Embryonic facial prominence (tissue), 1 donor: ENCODE measurements around the gene VAC14.
A peak's percentile ranks its signal among the peaks of the same experiment; 100 is the strongest.

Experiments used
- DNase-seq: peaks from one replicate; pipeline ENCODE4 v3.0.0-alpha.2; 2016; ENCODE audit errors: extremely low spot score

VAC14 gene

DNA sequence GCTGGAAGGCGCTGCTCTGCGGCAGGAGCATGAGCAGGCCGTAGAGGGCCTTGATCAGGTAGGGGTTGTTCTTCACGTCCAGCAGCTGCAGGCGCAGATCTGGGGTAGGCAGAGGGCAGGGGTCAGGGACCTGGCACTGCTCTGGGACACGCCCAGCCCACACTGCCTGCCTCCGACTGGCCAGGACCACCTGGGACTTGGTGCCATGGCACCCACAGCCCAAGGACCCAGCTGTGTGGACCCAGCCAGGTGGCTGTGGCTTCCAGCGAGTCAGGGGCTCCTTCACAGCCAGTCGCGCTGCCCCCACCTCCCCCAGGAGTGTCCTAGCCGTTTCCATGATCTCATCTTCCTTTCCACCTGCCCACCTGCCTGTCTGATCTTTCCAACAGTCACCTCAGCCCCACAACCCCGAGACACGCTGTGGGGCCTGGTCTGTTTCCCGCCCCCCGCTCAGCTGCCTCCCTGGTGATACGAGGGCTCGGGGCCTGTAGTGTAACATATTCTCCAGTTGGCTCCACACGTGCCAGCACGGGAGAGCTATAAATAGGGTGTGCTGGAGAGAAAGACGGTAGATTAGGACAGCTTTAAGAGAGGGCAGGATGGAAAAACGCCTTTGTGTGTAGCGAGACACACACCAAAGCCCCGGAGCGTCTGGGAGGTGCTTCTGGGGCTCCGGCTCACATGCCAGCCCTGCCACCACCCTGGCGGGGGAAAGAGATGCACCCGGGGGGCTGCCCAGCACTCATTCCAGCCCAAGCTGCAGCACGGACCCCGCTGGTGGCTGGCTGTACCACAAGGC, 107.9 kb downstream of the VAC14 start:
- no peak for DNase-seq

GRCh38 chr16:70692130-70692872, 108.7 kb downstream of the VAC14 start:
- DNase-seq = no peak

DNA sequence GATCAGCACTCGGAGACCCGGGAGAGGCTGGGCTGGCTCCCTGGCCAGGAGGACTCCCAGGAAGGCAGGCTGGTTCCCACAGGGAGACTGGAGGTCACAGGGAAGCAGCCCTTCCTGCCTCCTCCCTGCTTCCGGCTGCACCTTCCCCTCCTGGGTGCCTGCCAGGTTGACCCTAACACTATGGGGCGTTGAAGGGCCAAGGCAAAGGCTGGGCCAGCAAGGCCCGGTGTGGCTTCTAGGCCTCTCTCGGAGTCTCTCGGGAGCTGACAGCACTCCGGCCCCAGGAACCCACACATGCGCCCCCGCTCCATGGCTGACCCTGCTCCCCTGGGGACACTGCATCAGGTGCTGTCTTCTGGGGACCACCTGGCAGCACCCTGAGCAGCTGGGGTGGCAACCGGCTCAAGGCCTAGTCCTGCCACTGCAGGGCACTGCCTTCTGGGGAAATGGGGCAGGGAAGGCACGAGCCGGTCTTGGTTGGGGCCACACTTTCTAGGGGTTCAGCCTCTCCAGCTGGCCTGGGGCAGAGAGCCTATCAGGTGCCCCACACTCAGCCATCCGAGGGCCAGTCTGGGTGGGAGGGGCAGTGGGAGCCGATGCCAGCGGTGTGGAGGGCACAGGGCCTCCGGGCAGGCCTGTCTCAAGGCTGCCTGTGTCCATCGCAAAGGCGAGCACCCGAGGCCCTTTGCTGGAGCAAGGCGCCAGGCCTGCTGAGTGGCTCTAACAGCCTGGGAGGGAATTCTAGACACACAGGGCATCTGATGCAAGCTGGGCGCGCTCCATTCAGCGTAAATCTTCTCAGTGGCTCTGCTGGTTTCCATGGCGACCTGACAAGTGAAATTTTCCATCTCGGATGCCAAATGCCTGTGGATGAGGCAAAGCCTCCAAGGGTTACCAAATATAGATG, 109.5 kb downstream of the VAC14 start:
- DNase-seq = peak; percentile 91

GRCh38 chr16:70689970-70690891, 110.7 kb downstream of the VAC14 start:
- no peak for DNase-seq

DNA sequence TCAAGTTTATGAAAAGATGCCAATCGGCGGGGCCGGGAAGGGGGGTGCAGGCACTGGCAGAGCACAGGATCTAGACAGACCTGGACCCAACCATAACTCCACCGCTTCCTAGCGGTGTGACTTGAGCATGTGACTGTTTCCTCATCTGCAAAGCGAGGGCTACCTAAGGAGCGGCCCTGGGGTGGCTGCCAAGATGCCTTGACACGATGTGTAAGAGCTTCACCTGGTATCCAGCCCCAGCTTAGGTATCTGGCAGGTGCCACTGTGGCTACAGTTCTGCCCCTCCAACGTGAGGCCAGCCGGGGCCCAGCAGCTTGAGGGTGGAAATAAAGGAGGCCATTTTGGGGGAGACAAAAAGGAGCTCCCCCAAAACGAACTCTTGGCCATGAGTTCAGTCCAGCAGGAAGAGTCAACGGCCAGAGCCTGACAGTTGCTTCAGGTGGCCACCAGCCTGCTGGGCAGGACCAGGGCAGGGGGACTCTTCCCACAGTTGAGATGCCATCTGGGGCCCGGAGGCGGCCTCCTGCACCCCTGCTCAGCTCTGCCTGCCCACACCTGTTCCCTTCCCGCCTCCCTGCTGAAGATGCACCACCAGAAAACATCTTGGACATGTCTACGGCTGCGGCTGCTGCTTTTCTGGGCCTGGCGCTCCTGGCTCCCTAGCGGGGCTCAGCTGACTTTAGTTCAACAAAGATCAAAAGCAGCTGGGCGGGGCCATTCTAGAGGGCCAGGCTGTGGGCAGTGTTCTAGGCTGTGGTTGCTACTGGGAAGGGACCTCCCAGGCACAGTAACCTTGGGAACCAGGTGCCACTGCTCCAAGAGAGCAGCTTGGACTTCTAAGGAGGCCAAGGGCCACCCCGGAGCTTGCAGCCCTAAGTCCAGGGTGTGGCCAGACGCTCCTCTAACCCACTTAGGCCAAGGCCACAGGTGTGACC, 111.7 kb downstream of the VAC14 start:
- DNase-seq = no peak

DNA sequence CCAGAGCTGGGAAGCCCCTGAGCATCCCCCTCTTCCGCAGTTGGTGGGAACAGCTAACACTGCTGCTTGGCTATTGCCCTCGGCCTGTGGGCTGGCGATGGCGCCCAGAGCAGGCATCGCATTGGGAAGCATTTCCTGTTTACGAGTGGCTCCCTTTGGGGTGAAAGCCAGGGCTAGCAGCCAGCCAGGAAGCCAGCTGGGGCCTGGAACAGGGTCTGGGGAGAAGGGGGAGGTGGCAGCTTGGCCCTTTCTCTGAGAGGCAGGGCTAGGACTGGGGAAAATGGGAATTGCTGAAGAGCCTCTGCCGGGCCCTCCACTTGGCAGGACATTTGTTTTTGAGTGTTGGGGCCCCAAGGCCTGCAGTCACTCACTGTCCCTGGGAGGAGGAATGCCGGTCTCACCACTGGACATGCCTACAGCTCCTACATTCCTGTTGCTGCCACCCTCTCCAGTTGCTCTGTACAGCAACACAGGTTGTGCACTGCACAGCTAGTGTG, 112.7 kb downstream of the VAC14 start:
- no peak for DNase-seq

GRCh38 chr16:70687671-70688245, 113.2 kb downstream of the VAC14 start:
- no peak for DNase-seq

DNA sequence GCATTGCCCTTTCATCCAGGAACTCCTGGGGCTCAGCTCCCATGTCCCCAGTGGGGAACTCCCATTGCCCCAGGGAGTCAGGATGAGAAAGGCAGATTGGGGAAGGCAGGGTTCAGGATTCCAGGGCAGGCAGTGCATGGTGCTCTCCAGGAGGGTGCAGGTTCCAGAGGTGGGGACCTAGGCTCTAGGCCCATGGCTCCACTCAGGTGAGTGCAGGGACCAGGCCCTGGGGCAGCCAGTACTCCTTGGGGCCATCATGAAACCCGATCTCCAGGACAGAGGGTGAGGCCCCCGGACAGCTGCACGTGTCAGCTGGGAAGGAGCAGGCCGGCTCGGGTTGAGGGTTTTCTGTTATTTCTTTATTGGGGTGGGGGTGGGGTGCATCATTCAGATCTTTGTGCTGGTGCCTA, 113.9 kb downstream of the VAC14 start:
- no peak for DNase-seq

DNA sequence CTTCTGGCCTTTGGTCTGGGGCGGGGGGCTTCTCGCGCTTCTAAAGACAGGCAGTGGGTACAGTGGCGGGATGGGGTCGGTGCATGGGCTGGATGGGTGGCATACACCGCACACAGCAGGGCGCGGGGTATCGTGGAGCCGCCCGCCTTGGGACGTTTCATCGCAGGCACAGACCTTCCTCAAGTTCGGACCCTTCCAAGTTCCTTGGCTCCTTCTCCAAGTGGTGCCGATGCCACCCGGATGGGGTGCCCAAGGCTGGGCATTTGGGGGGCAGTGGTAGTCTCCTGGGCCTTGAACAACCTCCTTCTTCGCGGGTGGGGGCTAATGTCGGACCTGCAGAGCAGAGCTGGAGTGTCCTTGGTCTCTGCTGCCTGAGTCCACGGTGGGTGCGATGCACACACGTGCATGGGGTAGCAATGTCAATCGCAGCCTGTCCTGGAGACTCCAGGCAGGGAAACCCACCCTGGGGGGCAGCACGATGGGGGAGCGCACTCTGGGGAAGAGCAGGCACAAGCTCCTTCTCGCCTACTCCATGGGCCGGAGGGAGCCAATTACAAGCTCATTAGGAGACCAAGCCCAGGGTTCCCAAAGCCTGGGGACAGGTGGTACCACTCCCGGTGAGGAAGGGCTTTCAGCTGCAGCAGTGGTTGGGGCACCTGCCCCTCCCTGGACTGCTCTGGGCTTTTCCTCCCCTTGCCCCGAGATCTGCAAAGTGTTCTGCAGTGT, 114.4 kb downstream of the VAC14 start:
- DNase-seq = no peak

- DNase-seq = peak; percentile 84
Observed at GRCh38 chr16:70685938-70686375, 115.0 kb downstream of the VAC14 start, which contains the start of gene MTSS2. TSS of gene MTSS2 (minus strand) at chr16:70686053. CDS start at chr16:70685791, 262 bp downstream.

DNA sequence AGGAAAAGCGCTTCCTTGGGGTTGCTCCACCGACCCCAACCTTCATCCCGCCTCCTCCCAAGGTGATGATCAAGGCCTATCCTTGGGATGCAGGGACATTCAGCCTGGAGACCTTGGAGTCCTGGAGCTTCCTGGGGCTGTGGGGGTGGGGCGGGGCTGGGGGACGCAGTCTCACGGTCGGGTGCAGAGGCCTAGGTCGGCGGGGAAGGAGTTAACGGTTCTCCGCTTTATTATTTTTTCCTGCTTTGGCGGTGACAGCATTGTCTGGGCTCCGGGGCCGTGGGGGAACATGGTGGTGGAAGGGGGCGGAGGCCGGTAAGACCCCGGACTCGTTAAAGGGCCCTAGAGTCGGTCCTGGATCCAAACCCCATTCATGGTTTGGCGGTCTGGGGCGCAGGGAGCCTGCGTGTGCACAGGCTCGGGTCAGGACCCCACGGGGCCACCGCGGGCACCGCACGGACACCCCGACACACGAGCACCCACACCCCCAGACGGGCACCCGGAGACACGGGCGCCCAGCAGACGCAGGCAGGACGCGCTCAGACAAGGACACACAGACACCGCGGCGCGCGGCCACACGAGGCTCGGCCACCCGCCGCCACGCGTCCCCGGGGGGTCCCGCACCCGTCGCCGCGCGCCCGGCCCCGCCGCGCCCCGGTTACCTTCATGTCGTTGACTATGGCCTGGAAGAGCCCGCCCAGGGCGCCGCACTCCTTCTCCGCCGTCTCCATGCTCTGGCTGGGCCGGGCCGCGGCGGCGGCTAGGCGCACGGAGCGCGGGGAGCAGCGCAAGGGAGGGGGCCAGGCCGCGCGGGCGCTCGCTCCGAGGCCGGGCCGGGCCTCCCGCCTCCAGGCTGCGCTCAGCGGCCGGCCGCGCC, 115.7 kb downstream of the VAC14 start:
- DNase-seq = no peak

- DNase-seq = no peak
Observed at GRCh38 chr16:70684146-70685060, 116.6 kb downstream of the VAC14 start.

DNA sequence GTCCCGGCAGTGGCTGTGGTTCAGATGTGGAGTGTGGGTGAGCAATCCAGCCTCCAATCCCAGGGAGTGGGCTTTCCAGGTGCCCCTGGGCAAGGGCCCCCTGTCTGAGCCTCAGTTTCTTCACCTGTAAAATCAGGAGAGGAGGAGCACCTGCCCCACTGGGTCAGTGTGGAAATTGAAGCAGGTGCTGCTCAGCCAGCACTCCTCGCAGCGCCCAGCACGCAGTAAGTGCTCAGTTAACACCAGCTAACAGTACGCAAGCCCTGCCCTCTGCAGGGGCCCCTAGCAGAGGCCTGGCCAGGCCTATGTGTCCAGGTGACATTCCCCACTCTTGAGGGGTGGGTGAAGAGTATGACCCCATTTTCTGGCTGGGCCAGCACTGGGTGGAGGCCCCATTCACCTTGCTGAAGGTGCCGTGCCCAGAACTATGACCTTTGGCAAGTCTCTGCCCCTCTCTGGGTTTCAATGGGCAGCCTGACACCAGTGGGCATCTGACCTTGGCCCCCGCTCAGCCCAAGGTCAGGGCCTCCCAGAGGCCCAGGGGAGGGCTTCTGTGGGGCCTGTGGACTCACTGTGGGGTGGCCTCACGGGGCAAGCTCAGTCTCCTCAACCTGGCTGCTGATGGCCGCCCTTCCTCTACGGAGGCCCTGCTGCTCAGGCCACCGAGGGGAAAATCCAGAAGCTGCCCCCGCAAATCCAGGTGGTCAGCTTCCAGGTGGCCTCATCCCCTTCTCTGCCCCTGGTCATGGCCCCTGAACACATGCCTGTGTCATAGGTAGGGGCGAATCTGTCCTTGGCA, 117.6 kb downstream of the VAC14 start:
- no peak for DNase-seq

DNA sequence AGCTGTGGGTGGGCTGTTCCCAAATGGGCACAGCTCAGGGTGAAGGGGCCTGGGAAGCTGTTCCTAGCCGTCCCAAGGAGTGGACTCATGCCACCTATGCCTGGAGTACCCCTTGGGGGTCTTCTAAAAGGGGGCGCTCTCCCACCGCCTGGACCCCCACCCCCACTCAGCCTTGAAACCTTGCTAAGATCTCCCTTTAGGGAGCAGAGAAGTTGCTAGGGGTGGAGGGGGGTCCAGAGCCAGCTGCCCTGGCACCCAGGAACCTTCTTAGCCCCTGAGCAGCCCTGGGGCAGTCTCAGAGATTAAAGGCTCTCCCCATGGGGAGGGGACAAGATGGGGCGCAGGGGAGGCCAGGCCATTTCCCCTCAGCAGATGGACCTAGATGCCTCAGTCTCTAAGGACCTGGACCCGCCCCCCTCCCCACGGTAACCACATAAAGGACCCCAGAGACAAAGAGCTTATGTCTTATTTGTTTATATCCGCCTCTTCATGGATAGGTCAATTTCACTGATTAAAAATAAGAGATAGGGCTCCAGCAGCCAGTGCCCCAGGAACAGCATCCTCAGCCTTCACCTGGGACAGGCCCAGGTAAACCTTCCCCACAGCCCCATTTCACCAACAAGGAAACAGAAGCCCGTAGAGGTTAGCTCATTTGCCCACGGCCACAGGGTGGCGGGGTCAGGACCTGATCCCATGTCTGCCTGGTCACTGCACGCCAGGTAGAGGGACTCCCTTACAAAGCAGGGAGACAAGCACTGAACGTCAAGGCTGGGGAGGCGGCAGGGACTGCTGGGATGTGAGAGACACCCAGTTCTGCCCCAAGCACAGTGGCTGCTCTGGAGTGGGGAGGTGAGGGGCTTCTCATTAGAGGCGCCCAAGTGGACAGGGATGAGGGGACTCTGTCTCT, 118.5 kb downstream of the VAC14 start:
- DNase-seq = no peak
